Measurements from ENCODE around the gene GALNTL6.
"Not testable (repeated sequence)": the region's sequence is repeated elsewhere in the genome, so short reads cannot be mapped to it uniquely, and the experiment has no call there.

Gene GALNTL6

GRCh38 chr4:172874944-172875343, 1061.7 kb downstream of the GALNTL6 start:
- DNase-seq (ENCODE audit: low read depth), result no peak

- no peak for DNase-seq (ENCODE audit: low read depth)
These were observed 1063.2 kb downstream of the GALNTL6 start for GRCh38 chr4:172876394-172876793.

- DNase-seq (ENCODE audit: low read depth), result no peak
These were observed 1068.4 kb downstream of the GALNTL6 start for GRCh38 chr4:172881645-172882044.

GRCh38 chr4:172887358-172887757, 1074.2 kb downstream of the GALNTL6 start:
- not testable (repeated sequence) for DNase-seq (ENCODE audit: low read depth)

- DNase-seq (ENCODE audit: low read depth), result no peak
These were observed 1074.8 kb downstream of the GALNTL6 start for GRCh38 chr4:172887959-172888358.

GRCh38 chr4:172892300-172892699, 1079.1 kb downstream of the GALNTL6 start:
- peak; percentile 5 for DNase-seq (ENCODE audit: low read depth)

- no peak for DNase-seq (ENCODE audit: low read depth)
These were observed 1082.5 kb downstream of the GALNTL6 start for GRCh38 chr4:172895699-172896098.

- DNase-seq (ENCODE audit: low read depth), result no peak
These were observed 1083.8 kb downstream of the GALNTL6 start for GRCh38 chr4:172897046-172897445.

GRCh38 chr4:172898715-172899114, 1085.5 kb downstream of the GALNTL6 start:
- DNase-seq (ENCODE audit: low read depth), result no peak

GRCh38 chr4:172899861-172900260, 1086.7 kb downstream of the GALNTL6 start:
- no peak for DNase-seq (ENCODE audit: low read depth)

- no peak for DNase-seq (ENCODE audit: low read depth)
These were observed 1087.7 kb downstream of the GALNTL6 start for GRCh38 chr4:172900900-172901299.

- DNase-seq (ENCODE audit: low read depth), result not testable (repeated sequence)
These were observed 1099.3 kb downstream of the GALNTL6 start for GRCh38 chr4:172912468-172912867.

- DNase-seq (ENCODE audit: low read depth), result not testable (repeated sequence)
These were observed 1104.2 kb downstream of the GALNTL6 start for GRCh38 chr4:172917403-172917802.

GRCh38 chr4:172919269-172919668, 1106.1 kb downstream of the GALNTL6 start:
- no peak for DNase-seq (ENCODE audit: low read depth)

- DNase-seq (ENCODE audit: low read depth), result no peak
These were observed 1114.1 kb downstream of the GALNTL6 start for GRCh38 chr4:172927096-172927814.

- no peak for DNase-seq (ENCODE audit: low read depth)
These were observed 1115.1 kb downstream of the GALNTL6 start for GRCh38 chr4:172928347-172928746.

GRCh38 chr4:172938072-172938829, 1125.0 kb downstream of the GALNTL6 start:
- no peak for DNase-seq (ENCODE audit: low read depth)

GRCh38 chr4:172938870-172939269, 1125.7 kb downstream of the GALNTL6 start:
- no peak for DNase-seq (ENCODE audit: low read depth)

- no peak for DNase-seq (ENCODE audit: low read depth)
These were observed 1129.6 kb downstream of the GALNTL6 start for GRCh38 chr4:172942840-172943239.

GRCh38 chr4:172945611-172946010, 1132.4 kb downstream of the GALNTL6 start:
- no peak for DNase-seq (ENCODE audit: low read depth)

GRCh38 chr4:172946503-172946902, 1133.3 kb downstream of the GALNTL6 start:
- DNase-seq (ENCODE audit: low read depth), result no peak

- DNase-seq (ENCODE audit: low read depth), result no peak
These were observed 1134.4 kb downstream of the GALNTL6 start for GRCh38 chr4:172947594-172947993.

- DNase-seq (ENCODE audit: low read depth), result no peak
These were observed 1137.8 kb downstream of the GALNTL6 start for GRCh38 chr4:172950990-172951389.

All from CMK (cell line).